CD14-positive monocyte (primary cell): ENCODE results near the gene BCKDHB. TPM values are rescaled to one million over a fixed set of nuclear protein-coding genes. Genes with fewer than 3 reads are reported as not detected.

ENCODE experiments used
- DNase-seq, 3 donors: peaks; one replicate each; pipeline ENCODE4 v3.0.0-alpha.2; 2011 to 2022
- H2AFZ ChIP-seq: 2 replicates; pipeline ENCODE4 v1.6.0; 2012; ENCODE audit warnings: mild to moderate bottlenecking, low read depth, low read length, inconsistent platforms; ENCODE audit not compliant: insufficient read depth, poor library complexity, severe bottlenecking
- H3K27ac ChIP-seq, 2 donors: 1 replicate in 1 of 2; 2 replicates in 1 of 2; pipeline ENCODE4 v1.5.1; 2012 to 2013; ENCODE audit warnings: low read length in 2 of 2, control low read depth in 1 of 2, inconsistent platforms in 1 of 2, low read depth in 1 of 2, mild to moderate bottlenecking in 1 of 2
- H3K27me3 ChIP-seq, 2 donors: one replicate each; pipeline versions ENCODE4 v1.6.0 to v1.6.1; 2011 to 2013; ENCODE audit warnings: low read length in 2 of 2; ENCODE audit not compliant: control insufficient read depth in 2 of 2, insufficient read depth in 2 of 2
- H3K36me3 ChIP-seq, 2 donors: replicated peaks in 1 of 2; 1 replicate in 1 of 2; 2 replicates in 1 of 2; pipeline versions ENCODE4 v1.5.1 to v1.6.1; 2012 to 2013; ENCODE audit warnings: low read length in 2 of 2, control low read depth in 1 of 2, inconsistent platforms in 1 of 2, mild to moderate bottlenecking in 1 of 2; ENCODE audit not compliant: insufficient read depth in 2 of 2, control insufficient read depth in 1 of 2
- H3K4me1 ChIP-seq, 2 donors: 1 replicate in 1 of 2; 2 replicates in 1 of 2; pipeline versions ENCODE4 v1.5.1 to v1.6.1; 2012 to 2013; ENCODE audit warnings: low read length in 2 of 2, control low read depth in 1 of 2, inconsistent platforms in 1 of 2, mild to moderate bottlenecking in 1 of 2, moderate library complexity in 1 of 2; ENCODE audit not compliant: insufficient read depth in 2 of 2, control insufficient read depth in 1 of 2
- H3K4me2 ChIP-seq: replicated peaks from 2 replicates; pipeline ENCODE3; 2012; ENCODE audit warnings: low read length, moderate library complexity, mild to moderate bottlenecking; ENCODE audit not compliant: poor library complexity, severe bottlenecking; ENCODE audit errors: extremely low read depth
- H3K4me3 ChIP-seq, 3 experiments: fragments of 200-600 bp in 1 of 3; sonication (generic) in 1 of 3; replicated peaks in 1 of 3; 1 replicate in 2 of 3; 2 replicates in 1 of 3; pipeline ENCODE4 v1.5.1; 2011 to 2013; ENCODE audit warnings: low read length in 3 of 3, mild to moderate bottlenecking in 3 of 3, control low read depth in 2 of 3, low read depth in 2 of 3, inconsistent platforms in 1 of 3, moderate library complexity in 1 of 3
- H3K79me2 ChIP-seq: 2 replicates; pipeline ENCODE4 v1.6.0; 2012; ENCODE audit warnings: mild to moderate bottlenecking, control low read depth, inconsistent platforms, low read length, moderate library complexity; ENCODE audit not compliant: insufficient read depth
- H3K9ac ChIP-seq: 2 replicates; pipeline ENCODE4 v1.6.0; 2017; ENCODE audit warnings: low read length, mild to moderate bottlenecking; ENCODE audit not compliant: insufficient read depth, poor library complexity, severe bottlenecking
- H3K9me3 ChIP-seq, 2 donors: replicated peaks in 1 of 2; 1 replicate in 1 of 2; 2 replicates in 1 of 2; pipeline versions ENCODE4 v1.5.1 to v1.6.1; 2012 to 2013; ENCODE audit warnings: low read length in 2 of 2, control low read depth in 1 of 2; ENCODE audit not compliant: control insufficient read depth in 1 of 2, insufficient read depth in 1 of 2
- H4K20me1 ChIP-seq: 2 replicates; pipeline ENCODE4 v1.6.0; 2012; ENCODE audit warnings: mild to moderate bottlenecking, low read length, control low read depth, moderate library complexity; ENCODE audit not compliant: insufficient read depth
- H3K27ac Mint-ChIP-seq, 7 donors: one replicate each; pipeline ENCODE4 v1.8.0; 2020; ENCODE audit warnings: mild to moderate bottlenecking in 7 of 7, mixed read lengths in 7 of 7, moderate library complexity in 6 of 7, inconsistent platforms in 2 of 7
- H3K27me3 Mint-ChIP-seq, 3 donors: one replicate each; pipeline ENCODE4 v1.8.0; 2021 to 2022; ENCODE audit warnings: low read depth in 3 of 3, mild to moderate bottlenecking in 3 of 3, mixed read lengths in 3 of 3, moderate library complexity in 3 of 3, inconsistent platforms in 1 of 3
- H3K36me3 Mint-ChIP-seq, 2 donors: one replicate each; pipeline ENCODE4 v1.8.0; 2020; ENCODE audit warnings: mixed read lengths in 2 of 2, inconsistent platforms in 1 of 2, mild to moderate bottlenecking in 1 of 2
- H3K4me1 Mint-ChIP-seq: one replicate; pipeline ENCODE4 v1.8.0; 2020; ENCODE audit warnings: mild to moderate bottlenecking, mixed read lengths
- H3K4me3 Mint-ChIP-seq, 2 donors: one replicate each; pipeline ENCODE4 v1.8.0; 2020; ENCODE audit warnings: mild to moderate bottlenecking in 2 of 2, mixed read lengths in 2 of 2, moderate library complexity in 1 of 2
- H3K9me3 Mint-ChIP-seq, 7 donors: one replicate each; pipeline ENCODE4 v1.8.0; 2020 to 2022; ENCODE audit warnings: mixed read lengths in 7 of 7, mild to moderate bottlenecking in 6 of 7, moderate library complexity in 6 of 7, inconsistent platforms in 2 of 7
- CTCF ChIP-seq: fragments of 200-600 bp; IDR thresholded peaks from one replicate; pipeline ENCODE4 v1.8.0; 2022; ENCODE audit warnings: antibody characterized with exemption, mild to moderate bottlenecking
- WGBS: methylation state at CpG from one replicate; pipeline ENCODE4 v1.1.5; 2013; ENCODE audit warnings: missing lambda C conversion rate; ENCODE audit not compliant: insufficient coverage; 5-methylcytosine and 5-hydroxymethylcytosine counted together
- intact Hi-C, 2 donors: fragments of 100-400 bp; cut with micrococcal nuclease; formaldehyde crosslinking; loops; one replicate each; pipeline versions ENCODE4 v1.15.0 to v1.15.1; 2023
- polyA plus RNA-seq, 3 donors: library from polyadenylated mRNA; depleted of rRNA in 1 of 3; unstranded in 2 of 3; stranded (reverse) in 1 of 3; fragments of 300-500 nt in 2 of 3; fragments of >200 nt in 1 of 3; fragmentation: Illumina TruSeq in 2 of 3; gene quantifications; 1 replicate in 2 of 3; 2 replicates in 1 of 3; pipeline ENCODE4 v1.2.3, GENCODE V29; 2012 to 2021

Gene BCKDHB
- polyA plus RNA-seq, 3 donors, result 1.8 to 4.6 (median 4.0) TPM

- H3K9me3 ChIP-seq, result no peaks in the 10 kb centered on the region
- peaks cover 0 to 3% of the 10 kb centered on the region in 2 donors for H3K36me3 Mint-ChIP-seq
- no peaks in the 10 kb centered on the region for H3K36me3 ChIP-seq
- TF ChIP-seq CTCF, result no peak
- no peak overlapping the region for H3K4me2 ChIP-seq
- WGBS, result 94% methylated on average over 4 of the region's 4 CpGs
- no peak overlapping the region for H3K4me3 Mint-ChIP-seq
- H3K27ac ChIP-seq, result no peak overlapping the region
- H3K9me3 Mint-ChIP-seq, result peaks cover 0 to 1% (median 0%) of the 10 kb centered on the region in 7 donors
- no peaks in the 10 kb centered on the region for H4K20me1 ChIP-seq
- no peak overlapping the region for H3K9ac ChIP-seq
- no peaks in the 10 kb centered on the region for H3K27me3 Mint-ChIP-seq
- no peaks in the 10 kb centered on the region for H3K79me2 ChIP-seq
- H3K27me3 ChIP-seq, result no peaks in the 10 kb centered on the region
- no peak overlapping the region for H3K27ac Mint-ChIP-seq
- no peak overlapping the region for H3K4me3 ChIP-seq
- H3K4me1 ChIP-seq, result no peaks in the 10 kb centered on the region
- no peak for DNase-seq
- H2AFZ ChIP-seq, result no peak overlapping the region
- intact Hi-C loops, result no loop called here
- H3K4me1 Mint-ChIP-seq, result no peaks in the 10 kb centered on the region
Measured at GRCh38 chr6:80259118-80259517, 152.6 kb downstream of the BCKDHB start.

GRCh38 chr6:80263585-80263984 is 157.1 kb downstream of the BCKDHB start:
- no peak overlapping the region for H3K27ac ChIP-seq
- Mint-ChIP-seq H3K27me3 (no peaks in the 10 kb centered on the region), H3K27ac (no peak overlapping the region), H3K4me3 (no peak overlapping the region), H3K36me3 (peaks cover 3% of the 10 kb centered on the region in 2 donors), H3K9me3 (peaks cover 0 to 1% (median 0%) of the 10 kb centered on the region in 7 donors), H3K4me1 (no peaks in the 10 kb centered on the region)
- no peaks in the 10 kb centered on the region for H3K79me2 ChIP-seq
- no peak for TF ChIP-seq CTCF
- H3K4me2 ChIP-seq, result no peak overlapping the region
- WGBS, result 80% methylated on average over 1 of the region's 3 CpGs
- H3K27me3 ChIP-seq, result no peaks in the 10 kb centered on the region
- no peaks in the 10 kb centered on the region for H4K20me1 ChIP-seq
- no peak for DNase-seq
- no peaks in the 10 kb centered on the region for H3K36me3 ChIP-seq
- no peak overlapping the region for H3K9ac ChIP-seq
- no peak overlapping the region for H2AFZ ChIP-seq
- no peaks in the 10 kb centered on the region for H3K4me1 ChIP-seq
- intact Hi-C loops, result no loop called here
- no peak overlapping the region for H3K4me3 ChIP-seq
- no peaks in the 10 kb centered on the region for H3K9me3 ChIP-seq
